Measurements from ENCODE around the gene PARD3. TPM values are rescaled to one million over a fixed set of nuclear protein-coding genes. Genes with fewer than 3 reads are reported as not detected.

Gene PARD3
- total RNA-seq, 1 donor from 2014 or later: 76.4 TPM

- no peaks in the 10 kb centered on the region for H3K27me3 ChIP-seq (ENCODE audit: control insufficient read depth, insufficient read depth, low read length)
- DNase-seq (ENCODE audit: low read depth): no peak
- H3K4me3 ChIP-seq (ENCODE audit: low read depth, low read length): no peak overlapping the region
- TF ChIP-seq CTCF (IDR thresholded peaks at IDR 0.05; ENCODE audit: insufficient read depth, low read length, poor library complexity, severe bottlenecking): no peak
- H3K36me3 ChIP-seq (ENCODE audit: control insufficient read depth, insufficient read depth, low read length): no peaks in the 10 kb centered on the region
These were observed 13.9 kb downstream of the PARD3 start for GRCh38 chr10:34801097-34801733.

- no peaks in the 10 kb centered on the region for H3K27me3 ChIP-seq (ENCODE audit: control insufficient read depth, insufficient read depth, low read length)
- TF ChIP-seq CTCF (IDR thresholded peaks at IDR 0.05; ENCODE audit: insufficient read depth, low read length, poor library complexity, severe bottlenecking): no peak
- no peak overlapping the region for H3K4me3 ChIP-seq (ENCODE audit: low read depth, low read length)
- H3K36me3 ChIP-seq (ENCODE audit: control insufficient read depth, insufficient read depth, low read length): no peaks in the 10 kb centered on the region
- DNase-seq (ENCODE audit: low read depth): no peak
These were observed 14.5 kb downstream of the PARD3 start for GRCh38 chr10:34800624-34801023.

GRCh38 chr10:34798654-34799053 lies 16.4 kb downstream of the PARD3 start:
- Histone ChIP-seq H3K36me3 (ENCODE audit: control insufficient read depth, insufficient read depth, low read length) (no peaks in the 10 kb centered on the region), H3K4me3 (ENCODE audit: low read depth, low read length) (no peak overlapping the region), H3K27me3 (ENCODE audit: control insufficient read depth, insufficient read depth, low read length) (no peaks in the 10 kb centered on the region)
- DNase-seq (ENCODE audit: low read depth): no peak
- TF ChIP-seq CTCF (IDR thresholded peaks at IDR 0.05; ENCODE audit: insufficient read depth, low read length, poor library complexity, severe bottlenecking): no peak

- no peaks in the 10 kb centered on the region for H3K27me3 ChIP-seq (ENCODE audit: control insufficient read depth, insufficient read depth, low read length)
- H3K4me3 ChIP-seq (ENCODE audit: low read depth, low read length): no peak overlapping the region
- no peaks in the 10 kb centered on the region for H3K36me3 ChIP-seq (ENCODE audit: control insufficient read depth, insufficient read depth, low read length)
- TF ChIP-seq CTCF (IDR thresholded peaks at IDR 0.05; ENCODE audit: insufficient read depth, low read length, poor library complexity, severe bottlenecking): no peak
- DNase-seq (ENCODE audit: low read depth): no peak
These were observed 17.9 kb downstream of the PARD3 start for GRCh38 chr10:34797155-34797554.

- Histone ChIP-seq H3K36me3 (ENCODE audit: control insufficient read depth, insufficient read depth, low read length) (no peaks in the 10 kb centered on the region), H3K4me3 (ENCODE audit: low read depth, low read length) (no peak overlapping the region), H3K27me3 (ENCODE audit: control insufficient read depth, insufficient read depth, low read length) (no peaks in the 10 kb centered on the region)
- no peak for TF ChIP-seq CTCF (IDR thresholded peaks at IDR 0.05; ENCODE audit: insufficient read depth, low read length, poor library complexity, severe bottlenecking)
- no peak for DNase-seq (ENCODE audit: low read depth)
These were observed 19.0 kb downstream of the PARD3 start for GRCh38 chr10:34796133-34796532.

- no peaks in the 10 kb centered on the region for H3K36me3 ChIP-seq (ENCODE audit: control insufficient read depth, insufficient read depth, low read length)
- no peak for TF ChIP-seq CTCF (IDR thresholded peaks at IDR 0.05; ENCODE audit: insufficient read depth, low read length, poor library complexity, severe bottlenecking)
- no peak overlapping the region for H3K4me3 ChIP-seq (ENCODE audit: low read depth, low read length)
- no peak for DNase-seq (ENCODE audit: low read depth)
- H3K27me3 ChIP-seq (ENCODE audit: control insufficient read depth, insufficient read depth, low read length): no peaks in the 10 kb centered on the region
These were observed 19.8 kb downstream of the PARD3 start for GRCh38 chr10:34795334-34795733.

Measured in kidney epithelial cell (primary cell).